HepG2 (cell line): ENCODE results near the gene RNU5B-1. TPM values are rescaled to one million over a fixed set of nuclear protein-coding genes. Genes with fewer than 3 reads are reported as not detected.
A peak's percentile ranks its signal among the peaks of the same experiment; 100 is the strongest.

Source experiments
- ATF7 ChIP-seq, 2 experiments: fragments of 450-650 bp in 1 of 2; sonication (generic) in 1 of 2; formaldehyde crosslinking in 1 of 2; IDR thresholded peaks; 2 replicates each; pipeline versions ENCODE4 v1.4.0 to v1.6.1; 2016 to 2020; ENCODE audit warnings: antibody characterized with exemption in 1 of 2, mild to moderate bottlenecking in 1 of 2, missing genetic modification reagents in 1 of 2
- EEA1 ChIP-seq: sonication (generic); formaldehyde crosslinking; IDR thresholded peaks from 2 replicates; pipeline ENCODE4 v1.5.1; 2020; ENCODE audit warnings: mild to moderate bottlenecking, missing genetic modification reagents, borderline replicate concordance
- HNRNPL ChIP-seq: fragments of 200-400 bp; formaldehyde crosslinking; IDR thresholded peaks from 2 replicates; pipeline ENCODE4 v1.6.1; 2017; ENCODE audit warnings: mild to moderate bottlenecking, low read depth, low read length
- IKZF1 ChIP-seq: fragments of 450-650 bp; IDR thresholded peaks from 2 replicates; pipeline ENCODE4 v1.7.1; 2016
- MIER2 ChIP-seq: IDR thresholded peaks from 2 replicates; pipeline ENCODE4 v1.6.1; 2016; ENCODE audit warnings: missing biosample characterization, missing genetic modification reagents
- NFATC3 ChIP-seq: sonication (generic); formaldehyde crosslinking; IDR thresholded peaks from 2 replicates; pipeline ENCODE4 v1.5.1; 2020; ENCODE audit warnings: mild to moderate bottlenecking, missing genetic modification reagents
- NFKB2 ChIP-seq: sonication (generic); formaldehyde crosslinking; IDR thresholded peaks from 2 replicates; pipeline ENCODE4 v1.4.0; 2020; ENCODE audit warnings: missing genetic modification reagents, borderline replicate concordance
- NR0B2 ChIP-seq: sonication (generic); formaldehyde crosslinking; IDR thresholded peaks from 2 replicates; pipeline ENCODE4 v1.4.0; 2020; ENCODE audit warnings: mild to moderate bottlenecking, missing genetic modification reagents
- ZKSCAN1 ChIP-seq: fragments of 150-350 bp; IDR thresholded peaks from 2 replicates; pipeline ENCODE4 v1.6.1; 2014; ENCODE audit warnings: low read length
- ZNF234 ChIP-seq: sonication (generic); formaldehyde crosslinking; conservative IDR thresholded peaks from 2 replicates; pipeline ENCODE4 v1.5.1; 2020; ENCODE audit warnings: mild to moderate bottlenecking, missing genetic modification reagents
- ZNF430 ChIP-seq: sonication (generic); formaldehyde crosslinking; IDR thresholded peaks from 2 replicates; pipeline ENCODE4 v1.9.0; 2021; ENCODE audit warnings: mild to moderate bottlenecking, missing genetic modification reagents
- ZNF703 ChIP-seq: sonication (generic); formaldehyde crosslinking; IDR thresholded peaks from 2 replicates; pipeline ENCODE4 v1.5.1; 2020; ENCODE audit warnings: missing genetic modification reagents, mild to moderate bottlenecking, moderate library complexity, borderline replicate concordance
- polyA plus RNA-seq, 8 experiments: library from polyadenylated mRNA; depleted of rRNA in 3 of 8; stranded (reverse) in 7 of 8; unstranded in 1 of 8; fragments of >200 nt; fragmentation: Illumina TruSeq in 4 of 8; extraction: Trizol in 4 of 8; gene quantifications; 2 replicates each; pipeline versions ENCODE4 v1.2.1 to v1.2.3, GENCODE V29; 2011 to 2016; ENCODE audit warnings: low read depth in 4 of 8, missing spikeins in 1 of 8, mixed read lengths in 1 of 8; ENCODE audit not compliant: insufficient read depth in 1 of 8
- total RNA-seq, 5 experiments: library from RNA; depleted of rRNA; stranded (reverse); fragments of >200 nt; fragmentation: Illumina TruSeq; extraction: Trizol; gene quantifications; 2 replicates each; pipeline ENCODE4 v1.2.3, GENCODE V29; 2016; ENCODE audit warnings: low read depth in 1 of 5
- TF ChIP-seq, protein P1 (sequence below): sonication (generic); formaldehyde crosslinking; conservative IDR thresholded peaks from 2 replicates; pipeline ENCODE4 v1.8.0; 2022; ENCODE audit warnings: missing genetic modification reagents
- TF ChIP-seq, protein P2 (sequence below): IDR thresholded peaks from 2 replicates; pipeline ENCODE4 v1.4.0; 2020; ENCODE audit warnings: mild to moderate bottlenecking, missing genetic modification reagents
- TF ChIP-seq, protein P3 (sequence below): sonication (generic); formaldehyde crosslinking; IDR thresholded peaks from 2 replicates; pipeline ENCODE4 v1.5.1; 2020; ENCODE audit warnings: mild to moderate bottlenecking, missing genetic modification reagents, moderate library complexity

Gene RNU5B-1
- total and polyA plus RNA-seq, 2 of the 13 experiments (the other 11 are each of a cell fraction or from before 2014, with no cell fraction given) = 1,646 TPM; not detected in 1

- TF ChIP-seq ZKSCAN1 (no peak), ZNF703 (CRISPR knock-in tag) (no peak; the same call in 1 of the 2 replicates), ATF7 (IDR thresholded peaks at IDR 0.05) (no peak), ATF7 (CRISPR knock-in tag; IDR thresholded peaks at IDR 0.05) (peak; percentile 81; the same call in 1 of the 2 replicates), MIER2 (CRISPR knock-in tag) (no peak), NFKB2 (CRISPR knock-in tag) (peak; percentile 69; the same call in 1 of the 2 replicates), HNRNPL (peak; percentile 40; the same call in 1 of the 2 replicates), ZNF234 (CRISPR knock-in tag) (no peak), NFATC3 (CRISPR knock-in tag) (no peak), IKZF1 (no peak), EEA1 (CRISPR knock-in tag) (0 out of 2 replicates have a peak, but pooled peaks have one; percentile 20), NR0B2 (CRISPR knock-in tag) (0 out of 2 replicates have a peak, but pooled peaks have one; percentile 50), ZNF430 (CRISPR knock-in tag) (0 out of 2 replicates have a peak, but pooled peaks have one; percentile 60)
- TF ChIP-seq, protein P1, sequence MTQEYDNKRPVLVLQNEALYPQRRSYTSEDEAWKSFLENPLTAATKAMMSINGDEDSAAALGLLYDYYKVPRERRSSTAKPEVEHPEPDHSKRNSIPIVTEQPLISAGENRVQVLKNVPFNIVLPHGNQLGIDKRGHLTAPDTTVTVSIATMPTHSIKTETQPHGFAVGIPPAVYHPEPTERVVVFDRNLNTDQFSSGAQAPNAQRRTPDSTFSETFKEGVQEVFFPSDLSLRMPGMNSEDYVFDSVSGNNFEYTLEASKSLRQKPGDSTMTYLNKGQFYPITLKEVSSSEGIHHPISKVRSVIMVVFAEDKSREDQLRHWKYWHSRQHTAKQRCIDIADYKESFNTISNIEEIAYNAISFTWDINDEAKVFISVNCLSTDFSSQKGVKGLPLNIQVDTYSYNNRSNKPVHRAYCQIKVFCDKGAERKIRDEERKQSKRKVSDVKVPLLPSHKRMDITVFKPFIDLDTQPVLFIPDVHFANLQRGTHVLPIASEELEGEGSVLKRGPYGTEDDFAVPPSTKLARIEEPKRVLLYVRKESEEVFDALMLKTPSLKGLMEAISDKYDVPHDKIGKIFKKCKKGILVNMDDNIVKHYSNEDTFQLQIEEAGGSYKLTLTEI (CRISPR knock-in tag) = no peak
- TF ChIP-seq, protein P2, sequence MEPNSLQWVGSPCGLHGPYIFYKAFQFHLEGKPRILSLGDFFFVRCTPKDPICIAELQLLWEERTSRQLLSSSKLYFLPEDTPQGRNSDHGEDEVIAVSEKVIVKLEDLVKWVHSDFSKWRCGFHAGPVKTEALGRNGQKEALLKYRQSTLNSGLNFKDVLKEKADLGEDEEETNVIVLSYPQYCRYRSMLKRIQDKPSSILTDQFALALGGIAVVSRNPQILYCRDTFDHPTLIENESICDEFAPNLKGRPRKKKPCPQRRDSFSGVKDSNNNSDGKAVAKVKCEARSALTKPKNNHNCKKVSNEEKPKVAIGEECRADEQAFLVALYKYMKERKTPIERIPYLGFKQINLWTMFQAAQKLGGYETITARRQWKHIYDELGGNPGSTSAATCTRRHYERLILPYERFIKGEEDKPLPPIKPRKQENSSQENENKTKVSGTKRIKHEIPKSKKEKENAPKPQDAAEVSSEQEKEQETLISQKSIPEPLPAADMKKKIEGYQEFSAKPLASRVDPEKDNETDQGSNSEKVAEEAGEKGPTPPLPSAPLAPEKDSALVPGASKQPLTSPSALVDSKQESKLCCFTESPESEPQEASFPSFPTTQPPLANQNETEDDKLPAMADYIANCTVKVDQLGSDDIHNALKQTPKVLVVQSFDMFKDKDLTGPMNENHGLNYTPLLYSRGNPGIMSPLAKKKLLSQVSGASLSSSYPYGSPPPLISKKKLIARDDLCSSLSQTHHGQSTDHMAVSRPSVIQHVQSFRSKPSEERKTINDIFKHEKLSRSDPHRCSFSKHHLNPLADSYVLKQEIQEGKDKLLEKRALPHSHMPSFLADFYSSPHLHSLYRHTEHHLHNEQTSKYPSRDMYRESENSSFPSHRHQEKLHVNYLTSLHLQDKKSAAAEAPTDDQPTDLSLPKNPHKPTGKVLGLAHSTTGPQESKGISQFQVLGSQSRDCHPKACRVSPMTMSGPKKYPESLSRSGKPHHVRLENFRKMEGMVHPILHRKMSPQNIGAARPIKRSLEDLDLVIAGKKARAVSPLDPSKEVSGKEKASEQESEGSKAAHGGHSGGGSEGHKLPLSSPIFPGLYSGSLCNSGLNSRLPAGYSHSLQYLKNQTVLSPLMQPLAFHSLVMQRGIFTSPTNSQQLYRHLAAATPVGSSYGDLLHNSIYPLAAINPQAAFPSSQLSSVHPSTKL = no peak
- TF ChIP-seq, protein P3, sequence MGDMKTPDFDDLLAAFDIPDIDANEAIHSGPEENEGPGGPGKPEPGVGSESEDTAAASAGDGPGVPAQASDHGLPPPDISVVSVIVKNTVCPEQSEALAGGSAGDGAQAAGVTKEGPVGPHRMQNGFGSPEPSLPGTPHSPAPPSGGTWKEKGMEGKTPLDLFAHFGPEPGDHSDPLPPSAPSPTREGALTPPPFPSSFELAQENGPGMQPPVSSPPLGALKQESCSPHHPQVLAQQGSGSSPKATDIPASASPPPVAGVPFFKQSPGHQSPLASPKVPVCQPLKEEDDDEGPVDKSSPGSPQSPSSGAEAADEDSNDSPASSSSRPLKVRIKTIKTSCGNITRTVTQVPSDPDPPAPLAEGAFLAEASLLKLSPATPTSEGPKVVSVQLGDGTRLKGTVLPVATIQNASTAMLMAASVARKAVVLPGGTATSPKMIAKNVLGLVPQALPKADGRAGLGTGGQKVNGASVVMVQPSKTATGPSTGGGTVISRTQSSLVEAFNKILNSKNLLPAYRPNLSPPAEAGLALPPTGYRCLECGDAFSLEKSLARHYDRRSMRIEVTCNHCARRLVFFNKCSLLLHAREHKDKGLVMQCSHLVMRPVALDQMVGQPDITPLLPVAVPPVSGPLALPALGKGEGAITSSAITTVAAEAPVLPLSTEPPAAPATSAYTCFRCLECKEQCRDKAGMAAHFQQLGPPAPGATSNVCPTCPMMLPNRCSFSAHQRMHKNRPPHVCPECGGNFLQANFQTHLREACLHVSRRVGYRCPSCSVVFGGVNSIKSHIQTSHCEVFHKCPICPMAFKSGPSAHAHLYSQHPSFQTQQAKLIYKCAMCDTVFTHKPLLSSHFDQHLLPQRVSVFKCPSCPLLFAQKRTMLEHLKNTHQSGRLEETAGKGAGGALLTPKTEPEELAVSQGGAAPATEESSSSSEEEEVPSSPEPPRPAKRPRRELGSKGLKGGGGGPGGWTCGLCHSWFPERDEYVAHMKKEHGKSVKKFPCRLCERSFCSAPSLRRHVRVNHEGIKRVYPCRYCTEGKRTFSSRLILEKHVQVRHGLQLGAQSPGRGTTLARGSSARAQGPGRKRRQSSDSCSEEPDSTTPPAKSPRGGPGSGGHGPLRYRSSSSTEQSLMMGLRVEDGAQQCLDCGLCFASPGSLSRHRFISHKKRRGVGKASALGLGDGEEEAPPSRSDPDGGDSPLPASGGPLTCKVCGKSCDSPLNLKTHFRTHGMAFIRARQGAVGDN = no peak; the same call in 1 of the 2 replicates
Measured at GRCh38 chr15:65286069-65286703, 18.3 kb upstream of the RNU5B-1 start (continued).
